DOHH2 (cell line): Measurements from ENCODE around the gene CRACR2A.

ENCODE experiments used
- H3F3A ChIP-seq: fragments of 200-600 bp; sonication (generic), shearing (Covaris generic); 2 replicates; pipeline ENCODE4 v1.6.0; 2016; ENCODE audit warnings: antibody characterized with exemption, mild to moderate bottlenecking; ENCODE audit not compliant: control insufficient read depth, insufficient read depth
- H3K27ac ChIP-seq: fragments of 200-600 bp; sonication (generic); 2 replicates; pipeline ENCODE4 v1.5.1; 2014; ENCODE audit warnings: low read depth, mild to moderate bottlenecking, low read length, moderate library complexity
- H3K27me3 ChIP-seq: fragments of 200-600 bp; sonication (generic); 2 replicates; pipeline ENCODE4 v1.6.1; 2014; ENCODE audit warnings: mild to moderate bottlenecking, low read length, mixed read lengths; ENCODE audit not compliant: control insufficient read depth
- H3K36me3 ChIP-seq: fragments of 200-600 bp; sonication (generic); 2 replicates; pipeline ENCODE4 v1.6.1; 2014; ENCODE audit warnings: mild to moderate bottlenecking, low read length, moderate library complexity, mixed read lengths; ENCODE audit not compliant: control insufficient read depth
- H3K4me1 ChIP-seq: fragments of 200-600 bp; sonication (generic); 2 replicates; pipeline ENCODE4 v1.6.1; 2014; ENCODE audit warnings: mild to moderate bottlenecking, low read length, mixed read lengths; ENCODE audit not compliant: control insufficient read depth
- H3K4me2 ChIP-seq: fragments of 200-600 bp; sonication (generic); 2 replicates; pipeline ENCODE4 v1.6.0; 2014; ENCODE audit warnings: mild to moderate bottlenecking, low read length, moderate library complexity
- H3K4me3 ChIP-seq: fragments of 200-600 bp; sonication (generic); 2 replicates; pipeline ENCODE4 v1.5.1; 2014; ENCODE audit warnings: mild to moderate bottlenecking, low read length, mixed read lengths
- H3K79me2 ChIP-seq: fragments of 200-600 bp; sonication (generic); 2 replicates; pipeline ENCODE4 v1.6.1; 2014; ENCODE audit warnings: mild to moderate bottlenecking, low read length, mixed read lengths; ENCODE audit not compliant: control insufficient read depth
- H3K9me2 ChIP-seq: fragments of 200-600 bp; sonication (generic); replicated peaks from 2 replicates; pipeline ENCODE4 v1.6.1; 2014; ENCODE audit warnings: mild to moderate bottlenecking, low read length, mixed read lengths; ENCODE audit not compliant: control insufficient read depth
- H3K9me3 ChIP-seq: fragments of 200-600 bp; sonication (generic); 2 replicates; pipeline ENCODE4 v1.6.1; 2014; ENCODE audit warnings: antibody characterized with exemption, low read length, mixed read lengths; ENCODE audit not compliant: control insufficient read depth, insufficient read depth
- H4K20me1 ChIP-seq: fragments of 200-600 bp; sonication (generic); 2 replicates; pipeline ENCODE4 v1.6.0; 2014; ENCODE audit warnings: low read depth, mild to moderate bottlenecking, antibody characterized with exemption, low read length, moderate library complexity; ENCODE audit not compliant: control insufficient read depth, insufficient read depth
- EZH2phosphoT487 ChIP-seq: fragments of 200-600 bp; sonication (generic); IDR thresholded peaks from 2 replicates; pipeline ENCODE4 v1.6.1; 2017; ENCODE audit warnings: borderline replicate concordance, mild to moderate bottlenecking, antibody characterized with exemption, low read length, moderate library complexity, mixed read lengths
- TF ChIP-seq, protein P1 (sequence below): fragments of 200-600 bp; sonication (generic); IDR thresholded peaks from one replicate; pipeline ENCODE4 v1.5.1; 2014; ENCODE audit warnings: antibody characterized with exemption, mild to moderate bottlenecking, low read depth, low read length; ENCODE audit not compliant: poor library complexity, severe bottlenecking

Gene CRACR2A

GRCh38 chr12:3713483-3713882, 39.4 kb downstream of the CRACR2A start:
- Histone ChIP-seq H3K79me2 (no peaks in the 10 kb centered on the region), H3K4me3 (no peak overlapping the region), H3K9me3 (no peaks in the 10 kb centered on the region), H3K27ac (no peak overlapping the region), H3F3A (no peaks in the 10 kb centered on the region), H3K27me3 (no peaks in the 10 kb centered on the region), H3K4me2 (no peak overlapping the region), H3K4me1 (peaks cover 5% of the 10 kb centered on the region; the same call in 1 of the 2 replicates), H4K20me1 (no peaks in the 10 kb centered on the region), H3K9me2 (no peaks in the 10 kb centered on the region), H3K36me3 (peaks cover 37% of the 10 kb centered on the region)
- TF ChIP-seq, protein P1, sequence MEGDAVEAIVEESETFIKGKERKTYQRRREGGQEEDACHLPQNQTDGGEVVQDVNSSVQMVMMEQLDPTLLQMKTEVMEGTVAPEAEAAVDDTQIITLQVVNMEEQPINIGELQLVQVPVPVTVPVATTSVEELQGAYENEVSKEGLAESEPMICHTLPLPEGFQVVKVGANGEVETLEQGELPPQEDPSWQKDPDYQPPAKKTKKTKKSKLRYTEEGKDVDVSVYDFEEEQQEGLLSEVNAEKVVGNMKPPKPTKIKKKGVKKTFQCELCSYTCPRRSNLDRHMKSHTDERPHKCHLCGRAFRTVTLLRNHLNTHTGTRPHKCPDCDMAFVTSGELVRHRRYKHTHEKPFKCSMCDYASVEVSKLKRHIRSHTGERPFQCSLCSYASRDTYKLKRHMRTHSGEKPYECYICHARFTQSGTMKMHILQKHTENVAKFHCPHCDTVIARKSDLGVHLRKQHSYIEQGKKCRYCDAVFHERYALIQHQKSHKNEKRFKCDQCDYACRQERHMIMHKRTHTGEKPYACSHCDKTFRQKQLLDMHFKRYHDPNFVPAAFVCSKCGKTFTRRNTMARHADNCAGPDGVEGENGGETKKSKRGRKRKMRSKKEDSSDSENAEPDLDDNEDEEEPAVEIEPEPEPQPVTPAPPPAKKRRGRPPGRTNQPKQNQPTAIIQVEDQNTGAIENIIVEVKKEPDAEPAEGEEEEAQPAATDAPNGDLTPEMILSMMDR = no peak
- no peak for TF ChIP-seq EZH2phosphoT487

DNA sequence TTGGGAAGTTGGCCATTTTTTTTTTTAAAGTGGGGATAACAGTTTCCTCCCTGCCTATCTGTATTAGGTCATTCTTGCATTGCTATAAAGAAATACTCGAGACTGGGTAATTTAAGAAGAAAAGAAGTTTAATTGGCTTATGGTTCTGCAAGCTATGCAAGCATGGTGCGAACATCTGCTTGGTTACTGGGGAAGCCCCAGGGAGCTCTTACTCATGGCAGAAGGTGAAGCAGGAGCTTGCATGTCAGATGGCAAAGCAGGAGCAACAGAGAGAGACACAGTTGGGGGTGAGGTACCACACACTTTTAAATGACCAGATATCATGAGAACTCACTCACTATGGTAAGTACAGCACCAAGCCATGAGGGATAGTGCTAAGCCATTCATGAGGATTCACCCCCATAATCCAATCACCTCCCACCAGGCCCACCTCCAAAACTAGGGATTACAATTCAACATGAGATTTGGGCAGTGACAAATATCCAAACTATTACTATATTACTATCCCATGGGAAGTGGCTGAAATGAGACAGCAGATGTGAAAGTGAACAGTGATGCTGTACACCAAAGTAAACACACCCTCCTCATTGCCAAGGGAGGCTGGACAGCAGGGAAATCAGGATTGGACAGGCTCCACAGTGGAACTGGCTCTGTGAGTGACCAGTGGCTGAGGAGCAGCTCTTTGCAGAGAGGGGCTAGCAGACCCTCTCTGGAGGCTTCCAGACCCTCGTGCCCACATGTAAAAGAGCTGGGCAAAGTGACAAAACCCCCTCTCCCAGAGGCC, 40.5 kb downstream of the CRACR2A start:
- H3K36me3 ChIP-seq = peaks cover 26% of the 10 kb centered on the region
- no peaks in the 10 kb centered on the region for H3F3A ChIP-seq
- no peak overlapping the region for H3K4me3 ChIP-seq
- no peaks in the 10 kb centered on the region for H3K27me3 ChIP-seq
- H3K27ac ChIP-seq = no peak overlapping the region
- H3K9me2 ChIP-seq = no peaks in the 10 kb centered on the region
- H4K20me1 ChIP-seq = no peaks in the 10 kb centered on the region
- H3K4me1 ChIP-seq = peaks cover 5% of the 10 kb centered on the region; the same call in 1 of the 2 replicates
- H3K9me3 ChIP-seq = no peaks in the 10 kb centered on the region
- TF ChIP-seq, protein P1 = no peak
- no peak for TF ChIP-seq EZH2phosphoT487
- H3K4me2 ChIP-seq = no peak overlapping the region
- no peaks in the 10 kb centered on the region for H3K79me2 ChIP-seq

- Histone ChIP-seq H4K20me1 (no peaks in the 10 kb centered on the region), H3K9me2 (no peaks in the 10 kb centered on the region), H3K27ac (no peak overlapping the region), H3K4me1 (no peaks in the 10 kb centered on the region), H3K27me3 (no peaks in the 10 kb centered on the region), H3K9me3 (0 out of 2 replicates have a peak, but pooled peaks cover 5% of the 10 kb centered on the region), H3K36me3 (peaks cover 4% of the 10 kb centered on the region; the same call in 1 of the 2 replicates), H3K4me3 (no peak overlapping the region), H3F3A (no peaks in the 10 kb centered on the region), H3K79me2 (peaks cover 3% of the 10 kb centered on the region; the same call in 1 of the 2 replicates), H3K4me2 (no peak overlapping the region)
- no peak for TF ChIP-seq EZH2phosphoT487
- TF ChIP-seq, protein P1 = no peak
These were observed 47.6 kb downstream of the CRACR2A start for GRCh38 chr12:3705354-3705675.
